ENCODE data around the gene KAZALD1.

The KAZALD1 gene

GRCh38 chr10:101066146-101066895 lies 4.5 kb downstream of the KAZALD1 start:
- WGBS (ENCODE audit: extremely low coverage, insufficient coverage, low lambda C conversion rate), result no CpG with 5 or more reads among the region's 49 CpGs
- H3K27me3 ChIP-seq (ENCODE audit: insufficient read depth, low read length, poor library complexity), result peaks cover 36% of the 10 kb centered on the region

DNA sequence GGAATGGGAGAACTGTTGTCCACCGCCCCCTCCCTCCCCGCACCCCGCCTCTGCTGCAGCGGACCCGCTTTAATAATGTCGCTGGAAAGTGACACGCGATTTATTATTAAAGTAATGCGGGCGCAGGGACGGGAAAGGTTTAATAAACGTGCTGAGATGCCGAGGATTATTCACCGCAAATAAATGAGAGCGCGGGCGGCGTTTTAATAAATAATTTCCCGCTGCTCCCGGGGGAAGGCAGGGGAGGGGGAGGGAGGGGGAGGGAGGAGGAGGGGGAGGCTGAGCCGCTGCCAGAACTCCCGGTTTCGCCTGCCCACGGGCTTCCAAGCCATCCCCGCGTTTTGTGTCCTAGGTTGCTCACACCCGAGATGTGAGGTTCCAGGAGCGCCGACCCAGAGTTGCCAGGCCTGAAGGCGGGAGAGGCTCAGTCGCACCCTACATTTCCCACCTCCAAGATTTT lies 5.1 kb downstream of the KAZALD1 start:
- H2AK5ac ChIP-seq (ENCODE audit: low read length), result no peak overlapping the region
- no peak overlapping the region for H3K4ac ChIP-seq (ENCODE audit: low read depth, low read length)
- peak overlapping the region; percentile 74 for H3K4me2 ChIP-seq (ENCODE audit: low read length)
- H3K27ac ChIP-seq (ENCODE audit: low read depth, low read length), result no peak overlapping the region
- no CpG with 5 or more reads among the region's 31 CpGs for WGBS (ENCODE audit: extremely low coverage, insufficient coverage, low lambda C conversion rate)
- H2BK15ac ChIP-seq (replicated peaks; ENCODE audit: low read depth), result no peak overlapping the region
- H3K4me3 ChIP-seq (ENCODE audit: low read length), result peak overlapping the region; percentile 24
- H4K8ac ChIP-seq (ENCODE audit: low read depth, low read length), result no peak overlapping the region
- no peak overlapping the region for H3K23ac ChIP-seq (ENCODE audit: low read length)
- H3K36me3 ChIP-seq (ENCODE audit: control insufficient read depth, insufficient read depth, low read length), result no peaks in the 10 kb centered on the region
- H3K18ac ChIP-seq (ENCODE audit: low read length), result no peak overlapping the region
- peaks cover 9% of the 10 kb centered on the region for H3K4me1 ChIP-seq (ENCODE audit: control insufficient read depth, low read depth, low read length)
- no peak overlapping the region for H2BK5ac ChIP-seq (ENCODE audit: low read length)
- no peaks in the 10 kb centered on the region for H3K79me1 ChIP-seq (ENCODE audit: low read length)
- peak overlapping the region; percentile 56 for H3K56ac ChIP-seq (ENCODE audit: low read length)
- no peak overlapping the region for H4K5ac ChIP-seq (ENCODE audit: low read length)
- H3K9ac ChIP-seq (ENCODE audit: low read length), result peak overlapping the region; percentile 41
- DNase-seq, result no peak
- no peak overlapping the region for H2BK120ac ChIP-seq (ENCODE audit: low read depth, low read length)
- no peaks in the 10 kb centered on the region for H3K79me2 ChIP-seq (ENCODE audit: control insufficient read depth, insufficient read depth, low read length)
- peaks cover 36% of the 10 kb centered on the region for H3K27me3 ChIP-seq (ENCODE audit: insufficient read depth, low read length, poor library complexity)

More at GRCh38 chr10:101066146-101066895, 4.5 kb downstream of the KAZALD1 start:
- no peak overlapping the region for H2BK5ac ChIP-seq (ENCODE audit: low read length)
- H2BK120ac ChIP-seq (ENCODE audit: low read depth, low read length), result no peak overlapping the region
- no peaks in the 10 kb centered on the region for H3K36me3 ChIP-seq (ENCODE audit: control insufficient read depth, insufficient read depth, low read length)
- no peaks in the 10 kb centered on the region for H3K79me1 ChIP-seq (ENCODE audit: low read length)
- H4K5ac ChIP-seq (ENCODE audit: low read length), result no peak overlapping the region
- H4K8ac ChIP-seq (ENCODE audit: low read depth, low read length), result no peak overlapping the region
- H3K79me2 ChIP-seq (ENCODE audit: control insufficient read depth, insufficient read depth, low read length), result no peaks in the 10 kb centered on the region
- H3K27ac ChIP-seq (ENCODE audit: low read depth, low read length), result no peak overlapping the region
- H3K23ac ChIP-seq (ENCODE audit: low read length), result no peak overlapping the region
- peak overlapping the region; percentile 35 for H3K4me2 ChIP-seq (ENCODE audit: low read length)
- peak; percentile 73 for DNase-seq
- H3K4me3 ChIP-seq (ENCODE audit: low read length), result no peak overlapping the region
- H3K4me1 ChIP-seq (ENCODE audit: control insufficient read depth, low read depth, low read length), result peaks cover 10% of the 10 kb centered on the region
- H2AK5ac ChIP-seq (ENCODE audit: low read length), result no peak overlapping the region
- H3K56ac ChIP-seq (ENCODE audit: low read length), result peak overlapping the region; percentile 56
- no peak overlapping the region for H2BK15ac ChIP-seq (replicated peaks; ENCODE audit: low read depth)
- H3K4ac ChIP-seq (ENCODE audit: low read depth, low read length), result no peak overlapping the region
- peak overlapping the region; percentile 26 for H3K9ac ChIP-seq (ENCODE audit: low read length)
- no peak overlapping the region for H3K18ac ChIP-seq (ENCODE audit: low read length)

DNA sequence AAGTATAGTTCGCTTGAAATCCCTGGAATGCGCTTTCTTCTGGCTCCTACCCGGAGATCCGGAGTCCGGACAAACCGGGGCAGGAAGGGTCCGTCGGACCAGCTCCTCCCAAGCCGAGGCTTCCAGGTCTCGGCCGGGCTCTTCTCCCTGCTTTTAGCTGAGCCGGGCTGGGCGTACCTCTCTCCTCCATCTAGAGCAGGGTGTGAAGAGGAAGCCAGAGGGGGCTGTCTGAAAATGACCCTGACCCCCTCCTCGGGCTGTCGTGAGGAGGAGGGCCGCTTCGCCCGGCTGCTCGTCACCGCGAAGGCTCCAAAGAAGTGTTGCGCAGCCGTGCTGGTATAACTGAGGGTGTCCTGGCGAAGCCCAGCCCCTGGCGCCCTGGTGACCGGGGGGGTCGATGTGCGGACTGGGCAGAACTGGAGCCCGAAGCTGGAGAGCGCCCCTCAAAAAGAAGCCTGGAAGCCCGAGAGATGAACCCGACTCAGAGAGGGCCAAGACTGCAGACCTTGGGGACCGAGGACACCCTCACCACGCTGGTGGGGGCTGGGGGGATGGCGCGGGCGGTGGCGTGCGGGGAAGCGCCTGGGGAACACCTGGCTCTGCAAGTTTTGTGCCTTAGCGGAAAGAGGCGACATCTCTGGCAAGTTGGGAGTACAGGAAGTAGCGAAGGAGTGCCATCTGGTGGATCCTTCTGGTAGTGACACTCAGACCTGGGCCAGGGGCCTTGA lies 5.7 kb downstream of the KAZALD1 start:
- no CpG with 5 or more reads among the region's 43 CpGs for WGBS (ENCODE audit: extremely low coverage, insufficient coverage, low lambda C conversion rate)
- Histone ChIP-seq H3K18ac (ENCODE audit: low read length) (peak overlapping the region; percentile 7), H2BK5ac (ENCODE audit: low read length) (no peak overlapping the region), H3K79me1 (ENCODE audit: low read length) (no peaks in the 10 kb centered on the region), H3K4me3 (ENCODE audit: low read length) (peak overlapping the region; percentile 24), H3K79me2 (ENCODE audit: control insufficient read depth, insufficient read depth, low read length) (no peaks in the 10 kb centered on the region), H3K56ac (ENCODE audit: low read length) (peak overlapping the region; percentile 45), H2BK120ac (ENCODE audit: low read depth, low read length) (no peak overlapping the region), H4K5ac (ENCODE audit: low read length) (no peak overlapping the region), H3K4ac (ENCODE audit: low read depth, low read length) (no peak overlapping the region), H3K4me2 (ENCODE audit: low read length) (peak overlapping the region; percentile 74), H3K36me3 (ENCODE audit: control insufficient read depth, insufficient read depth, low read length) (no peaks in the 10 kb centered on the region), H3K27ac (ENCODE audit: low read depth, low read length) (no peak overlapping the region), H4K8ac (ENCODE audit: low read depth, low read length) (no peak overlapping the region), H2AK5ac (ENCODE audit: low read length) (no peak overlapping the region), H3K23ac (ENCODE audit: low read length) (no peak overlapping the region), H3K27me3 (ENCODE audit: insufficient read depth, low read length, poor library complexity) (peaks cover 36% of the 10 kb centered on the region), H3K4me1 (ENCODE audit: control insufficient read depth, low read depth, low read length) (peaks cover 5% of the 10 kb centered on the region), H2BK15ac (replicated peaks; ENCODE audit: low read depth) (no peak overlapping the region), H3K9ac (ENCODE audit: low read length) (peak overlapping the region; percentile 41)
- peak; percentile 92 for DNase-seq

DNA sequence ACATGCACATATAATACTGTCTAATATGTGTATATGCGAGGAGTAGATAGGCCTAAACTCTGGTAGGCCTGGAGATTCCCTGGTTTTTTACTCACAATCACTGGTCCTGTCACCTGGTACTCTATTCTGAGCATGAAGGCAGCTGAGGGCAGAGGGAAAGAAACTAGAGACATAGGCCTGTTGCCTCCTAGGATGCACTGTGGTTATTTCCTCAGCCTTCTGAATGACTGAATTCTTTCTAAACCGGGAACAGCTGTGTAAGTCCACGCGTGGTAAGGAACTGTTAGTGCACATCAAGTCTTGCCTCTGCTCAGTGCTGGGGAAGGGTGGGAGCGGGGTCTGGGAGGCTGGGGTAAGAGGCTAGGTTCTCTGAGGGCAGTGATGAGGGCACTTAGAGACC lies 7.7 kb downstream of the KAZALD1 start:
- Histone ChIP-seq H3K56ac (ENCODE audit: low read length) (no peak overlapping the region), H2BK120ac (ENCODE audit: low read depth, low read length) (no peak overlapping the region), H3K4ac (ENCODE audit: low read depth, low read length) (no peak overlapping the region), H3K79me2 (ENCODE audit: control insufficient read depth, insufficient read depth, low read length) (no peaks in the 10 kb centered on the region), H4K5ac (ENCODE audit: low read length) (no peak overlapping the region), H4K8ac (ENCODE audit: low read depth, low read length) (no peak overlapping the region), H3K27ac (ENCODE audit: low read depth, low read length) (no peak overlapping the region), H3K23ac (ENCODE audit: low read length) (no peak overlapping the region), H3K27me3 (ENCODE audit: insufficient read depth, low read length, poor library complexity) (peaks cover 29% of the 10 kb centered on the region), H3K36me3 (ENCODE audit: control insufficient read depth, insufficient read depth, low read length) (no peaks in the 10 kb centered on the region), H3K4me3 (ENCODE audit: low read length) (no peak overlapping the region), H2AK5ac (ENCODE audit: low read length) (no peak overlapping the region), H2BK5ac (ENCODE audit: low read length) (no peak overlapping the region), H3K18ac (ENCODE audit: low read length) (no peak overlapping the region), H2BK15ac (replicated peaks; ENCODE audit: low read depth) (no peak overlapping the region), H3K4me2 (ENCODE audit: low read length) (no peak overlapping the region), H3K4me1 (ENCODE audit: control insufficient read depth, low read depth, low read length) (no peaks in the 10 kb centered on the region), H3K79me1 (ENCODE audit: low read length) (no peaks in the 10 kb centered on the region), H3K9ac (ENCODE audit: low read length) (no peak overlapping the region)
- no peak for DNase-seq
- WGBS (ENCODE audit: extremely low coverage, insufficient coverage, low lambda C conversion rate), result no CpG with 5 or more reads among the region's 5 CpGs

DNA sequence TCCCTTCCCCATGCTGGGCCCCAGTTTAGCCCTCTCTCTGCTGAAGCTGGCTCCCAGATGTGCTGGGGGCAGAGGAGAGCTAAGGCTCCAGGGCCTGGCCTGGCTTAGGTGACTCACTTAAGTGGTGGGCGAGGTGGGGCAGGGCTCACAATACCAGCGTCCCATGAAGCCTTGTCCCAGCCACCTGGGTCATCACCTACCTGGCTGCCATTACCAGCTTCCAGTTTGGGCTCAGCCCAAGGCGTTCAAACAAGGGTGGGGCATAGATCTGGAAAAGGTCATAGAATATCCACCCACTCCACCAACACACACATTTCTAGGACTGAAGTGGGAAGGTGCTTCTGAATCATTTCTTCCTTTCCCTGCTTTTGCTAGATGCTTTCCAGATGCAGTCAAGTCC lies 8.3 kb downstream of the KAZALD1 start:
- Histone ChIP-seq H2BK120ac (ENCODE audit: low read depth, low read length) (no peak overlapping the region), H3K79me2 (ENCODE audit: control insufficient read depth, insufficient read depth, low read length) (no peaks in the 10 kb centered on the region), H4K5ac (ENCODE audit: low read length) (no peak overlapping the region), H3K27ac (ENCODE audit: low read depth, low read length) (no peak overlapping the region), H4K8ac (ENCODE audit: low read depth, low read length) (no peak overlapping the region), H3K18ac (ENCODE audit: low read length) (no peak overlapping the region), H3K4ac (ENCODE audit: low read depth, low read length) (no peak overlapping the region), H3K4me2 (ENCODE audit: low read length) (no peak overlapping the region), H3K4me3 (ENCODE audit: low read length) (no peak overlapping the region), H3K56ac (ENCODE audit: low read length) (no peak overlapping the region), H2BK5ac (ENCODE audit: low read length) (no peak overlapping the region), H3K9ac (ENCODE audit: low read length) (no peak overlapping the region), H3K27me3 (ENCODE audit: insufficient read depth, low read length, poor library complexity) (peaks cover 23% of the 10 kb centered on the region), H2BK15ac (replicated peaks; ENCODE audit: low read depth) (no peak overlapping the region), H3K79me1 (ENCODE audit: low read length) (no peaks in the 10 kb centered on the region), H3K36me3 (ENCODE audit: control insufficient read depth, insufficient read depth, low read length) (no peaks in the 10 kb centered on the region), H2AK5ac (ENCODE audit: low read length) (no peak overlapping the region), H3K4me1 (ENCODE audit: control insufficient read depth, low read depth, low read length) (no peaks in the 10 kb centered on the region), H3K23ac (ENCODE audit: low read length) (no peak overlapping the region)
- WGBS (ENCODE audit: extremely low coverage, insufficient coverage, low lambda C conversion rate), result no CpG with 5 or more reads among the region's 3 CpGs
- no peak for DNase-seq
